ENCODE data around the gene SBK3. TPM values are rescaled to one million over a fixed set of nuclear protein-coding genes. Genes with fewer than 3 reads are reported as not detected.
A peak's percentile ranks its signal among the peaks of the same experiment; 100 is the strongest.

The SBK3 gene
- total RNA-seq, 2 experiments from 2014 or later, result not detected

DNA sequence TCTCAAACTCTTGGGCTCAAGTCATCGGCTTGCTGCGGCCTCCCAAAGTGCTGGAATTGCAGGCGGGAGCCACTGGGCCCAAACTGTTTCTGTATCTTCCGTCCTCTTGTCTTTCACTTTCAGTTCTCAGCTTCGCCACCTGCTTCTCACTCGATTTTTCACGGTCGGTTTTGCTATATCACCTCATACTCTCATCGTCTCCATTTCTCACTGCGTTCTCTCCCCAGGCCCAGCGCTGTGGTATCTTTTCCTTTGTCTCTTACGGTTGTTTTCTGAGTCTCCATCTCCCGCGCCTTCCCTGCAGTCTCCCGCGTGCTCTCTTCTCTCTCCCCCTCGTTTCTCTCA lies 42.2 kb downstream of the SBK3 start:
- DNase-seq (peak in 3 of 14 experiments; percentile 6 to 44 (median 43)), ATAC-seq (ENCODE audit: poor library complexity) (no peak)
- Histone ChIP-seq H3K4me1 (ENCODE audit: insufficient read depth, low read length) (peaks cover 13% of the 10 kb centered on the region), H3K27me3 (ENCODE audit: control insufficient read depth in 1 of 2, insufficient read depth in 2 of 2, low read length in 2 of 2) (no peaks in the 10 kb centered on the region), H3K9me3 (ENCODE audit: control insufficient read depth in 1 of 2, insufficient read depth in 1 of 2, low read length in 2 of 2) (no peaks in the 10 kb centered on the region), H3K27ac (ENCODE audit: low read depth in 1 of 2, low read length in 2 of 2) (no peak overlapping the region), H3K36me3 (ENCODE audit: insufficient read depth, low read length) (no peaks in the 10 kb centered on the region), H3K4me3 (ENCODE audit: low read length) (peak overlapping the region; percentile 64)
- peaks cover 12% of the 10 kb centered on the region for H3K4me1 Mint-ChIP-seq (ENCODE audit: low read depth)
- intact Hi-C loops (cut with DNase I, micrococcal nuclease), result loop anchor here (5.0 to 10.0 kb wide), 4 partner anchors 198 to 848 kb away; no protein-coding TSS in a partner anchor
- H3K27ac Mint-ChIP-seq, result peak overlapping the region; percentile 76
- H3K4me3 Mint-ChIP-seq, result peak overlapping the region; percentile 89
- no peaks in the 10 kb centered on the region for H3K36me3 Mint-ChIP-seq (ENCODE audit: low read depth)
- POLR2A ChIA-PET, result interaction anchor here (0.6 to 1.4 kb wide), 12 partner anchors 14 to 362 kb away, joined by 3 to 17 read pairs (median 4); partner anchors contain the start of genes ISOC2, NAT14, UBE2S and ZNF628
- H3K27me3 Mint-ChIP-seq, result peaks cover 6% of the 10 kb centered on the region
- TF ChIP-seq, protein P1, sequence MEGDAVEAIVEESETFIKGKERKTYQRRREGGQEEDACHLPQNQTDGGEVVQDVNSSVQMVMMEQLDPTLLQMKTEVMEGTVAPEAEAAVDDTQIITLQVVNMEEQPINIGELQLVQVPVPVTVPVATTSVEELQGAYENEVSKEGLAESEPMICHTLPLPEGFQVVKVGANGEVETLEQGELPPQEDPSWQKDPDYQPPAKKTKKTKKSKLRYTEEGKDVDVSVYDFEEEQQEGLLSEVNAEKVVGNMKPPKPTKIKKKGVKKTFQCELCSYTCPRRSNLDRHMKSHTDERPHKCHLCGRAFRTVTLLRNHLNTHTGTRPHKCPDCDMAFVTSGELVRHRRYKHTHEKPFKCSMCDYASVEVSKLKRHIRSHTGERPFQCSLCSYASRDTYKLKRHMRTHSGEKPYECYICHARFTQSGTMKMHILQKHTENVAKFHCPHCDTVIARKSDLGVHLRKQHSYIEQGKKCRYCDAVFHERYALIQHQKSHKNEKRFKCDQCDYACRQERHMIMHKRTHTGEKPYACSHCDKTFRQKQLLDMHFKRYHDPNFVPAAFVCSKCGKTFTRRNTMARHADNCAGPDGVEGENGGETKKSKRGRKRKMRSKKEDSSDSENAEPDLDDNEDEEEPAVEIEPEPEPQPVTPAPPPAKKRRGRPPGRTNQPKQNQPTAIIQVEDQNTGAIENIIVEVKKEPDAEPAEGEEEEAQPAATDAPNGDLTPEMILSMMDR (IDR thresholded peaks at IDR 0.05), result no peak
- CTCF ChIA-PET, result interaction anchor here (0.8 to 1.9 kb wide), 14 partner anchors 8 to 415 kb away, joined by 3 to 31 read pairs (median 7); partner anchors contain the start of genes ISOC2, PPP6R1, ZNF628 and ZNF784
- no peaks in the 10 kb centered on the region for H3K9me3 Mint-ChIP-seq

DNA sequence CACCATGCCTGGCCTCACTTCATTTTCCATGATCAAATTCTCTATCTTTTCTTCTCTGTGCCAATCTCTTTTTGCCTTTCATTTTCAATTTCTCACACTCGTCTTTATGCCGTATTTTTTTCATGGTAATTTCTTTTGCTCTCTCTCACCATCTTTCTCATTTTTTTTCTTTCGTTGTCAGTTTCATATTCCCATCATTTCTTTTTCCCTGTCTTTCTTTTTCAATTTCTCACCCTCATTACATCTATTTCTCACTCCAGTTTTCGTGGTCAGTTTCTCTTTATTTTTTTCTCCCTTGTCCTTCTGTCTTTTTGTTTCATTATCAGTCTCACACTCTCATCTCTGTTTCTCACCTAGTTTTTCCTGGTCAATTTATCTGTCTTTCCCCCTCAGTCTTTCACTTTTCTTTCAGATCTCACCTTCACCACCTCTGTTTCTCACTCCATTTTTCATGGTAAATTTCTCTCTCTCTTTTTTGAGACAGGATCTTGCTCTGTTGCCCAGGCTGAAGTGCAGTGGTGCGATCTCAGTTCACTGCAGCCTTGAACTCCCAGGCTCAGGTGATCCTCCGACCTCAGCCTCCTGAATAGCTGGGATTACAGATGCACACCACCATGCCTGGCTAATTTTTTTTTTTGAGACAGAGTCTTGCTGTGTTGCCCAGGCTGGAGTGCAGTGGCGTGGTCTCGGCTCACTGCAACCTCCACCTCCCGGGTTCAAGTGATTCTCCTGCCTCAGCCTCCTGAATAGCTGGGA lies 43.0 kb downstream of the SBK3 start:
- no peaks in the 10 kb centered on the region for H3K9me3 ChIP-seq (ENCODE audit: control insufficient read depth in 1 of 2, insufficient read depth in 1 of 2, low read length in 2 of 2)
- no peaks in the 10 kb centered on the region for H3K36me3 ChIP-seq (ENCODE audit: insufficient read depth, low read length)
- TF ChIP-seq, protein P1 (IDR thresholded peaks at IDR 0.05), result no peak
- H3K4me1 ChIP-seq (ENCODE audit: insufficient read depth, low read length), result peaks cover 13% of the 10 kb centered on the region
- Mint-ChIP-seq H3K36me3 (ENCODE audit: low read depth) (no peaks in the 10 kb centered on the region), H3K27ac (no peak overlapping the region), H3K4me1 (ENCODE audit: low read depth) (peaks cover 12% of the 10 kb centered on the region), H3K4me3 (no peak overlapping the region), H3K9me3 (no peaks in the 10 kb centered on the region), H3K27me3 (no peaks in the 10 kb centered on the region)
- ChIA-PET CTCF (no interaction called here), POLR2A (no interaction called here)
- intact Hi-C loops (cut with DNase I, micrococcal nuclease), result loop anchor here (5.0 to 10.0 kb wide), 4 partner anchors 198 to 848 kb away; no protein-coding TSS in a partner anchor
- DNase-seq (no peak), ATAC-seq (ENCODE audit: poor library complexity) (no peak)
- H3K4me3 ChIP-seq (ENCODE audit: low read length), result no peak overlapping the region
- no peak overlapping the region for H3K27ac ChIP-seq (ENCODE audit: low read depth in 1 of 2, low read length in 2 of 2)
- no peaks in the 10 kb centered on the region for H3K27me3 ChIP-seq (ENCODE audit: control insufficient read depth in 1 of 2, insufficient read depth in 2 of 2, low read length in 2 of 2)

DNA sequence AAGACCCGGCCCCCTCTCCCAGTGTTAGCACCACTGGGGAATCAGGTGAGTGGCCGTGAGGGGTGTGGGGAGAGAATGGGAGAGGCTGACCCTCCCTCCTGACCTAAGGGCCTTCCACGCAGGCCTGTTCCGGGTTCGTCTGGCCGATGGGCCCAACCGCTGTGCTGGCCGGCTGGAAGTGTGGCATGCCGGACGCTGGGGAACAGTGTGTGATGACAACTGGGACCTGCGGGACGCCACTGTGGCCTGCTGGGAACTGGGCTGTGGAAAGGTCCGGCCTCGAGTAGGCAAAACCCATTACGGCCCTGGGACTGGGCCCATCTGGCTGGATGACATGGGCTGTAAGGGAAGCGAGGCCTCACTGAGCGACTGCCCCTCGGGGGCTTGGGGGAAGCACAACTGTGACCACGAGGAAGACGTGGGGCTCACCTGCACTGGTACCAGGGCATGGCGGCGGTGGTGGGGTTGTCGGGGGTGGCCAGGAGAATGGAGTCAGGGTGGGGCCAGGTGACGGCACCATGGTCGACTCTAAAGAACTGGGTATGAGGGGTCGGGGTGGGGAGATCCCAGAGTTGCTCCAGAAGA lies 44.9 kb downstream of the SBK3 start:
- H3K9me3 ChIP-seq (ENCODE audit: control insufficient read depth in 1 of 2, insufficient read depth in 1 of 2, low read length in 2 of 2), result no peaks in the 10 kb centered on the region
- peaks cover 13% of the 10 kb centered on the region for H3K4me1 ChIP-seq (ENCODE audit: insufficient read depth, low read length)
- no peaks in the 10 kb centered on the region for H3K36me3 ChIP-seq (ENCODE audit: insufficient read depth, low read length)
- H3K27me3 ChIP-seq (ENCODE audit: control insufficient read depth in 1 of 2, insufficient read depth in 2 of 2, low read length in 2 of 2), result no peaks in the 10 kb centered on the region
- no peak for ATAC-seq (ENCODE audit: poor library complexity)
- Mint-ChIP-seq H3K27ac (no peak overlapping the region), H3K36me3 (ENCODE audit: low read depth) (no peaks in the 10 kb centered on the region), H3K4me3 (no peak overlapping the region), H3K27me3 (no peaks in the 10 kb centered on the region), H3K4me1 (ENCODE audit: low read depth) (peaks cover 12% of the 10 kb centered on the region), H3K9me3 (no peaks in the 10 kb centered on the region)
- intact Hi-C loops (cut with DNase I, micrococcal nuclease), result loop anchor here (5.0 to 10.0 kb wide), 4 partner anchors 196 to 846 kb away; no protein-coding TSS in a partner anchor
- POLR2A ChIA-PET, result no interaction called here
- TF ChIP-seq, protein P1 (IDR thresholded peaks at IDR 0.05), result no peak
- CTCF ChIA-PET, result no interaction called here
- H3K27ac ChIP-seq (ENCODE audit: low read depth in 1 of 2, low read length in 2 of 2), result no peak overlapping the region
- DNase-seq, result peak in 1 of 14 experiments; percentile 22
- H3K4me3 ChIP-seq (ENCODE audit: low read length), result no peak overlapping the region

All from CD4-positive, alpha-beta T cell (primary cell).